ENCODE measurements around the gene DES. TPM values are rescaled to one million over a fixed set of nuclear protein-coding genes. Genes with fewer than 3 reads are reported as not detected.

DES gene
- total and polyA plus RNA-seq, 9 of the 15 experiments (the other 6 are each of a cell fraction or from before 2014, with no cell fraction given), result 2.5 to 58.9 (median 21.9) TPM

- no TSS peak for BruUV-seq (replicated peaks)
- no peak for TF ChIP-seq ATF1 (CRISPR knock-in tag; IDR thresholded peaks at IDR 0.05)
- TF ChIP-seq ATF1 (tag; IDR thresholded peaks at IDR 0.05), result no peak
- no peak for TF ChIP-seq RAD51 (IDR thresholded peaks at IDR 0.05; ENCODE audit: borderline replicate concordance, low read depth)
- no peak for TF ChIP-seq ZKSCAN3 (CRISPR knock-in tag; IDR thresholded peaks at IDR 0.05)
- TF ChIP-seq ZNF431 (CRISPR knock-in tag; IDR thresholded peaks at IDR 0.05), result no peak
- TF ChIP-seq NFXL1 (CRISPR knock-in tag; IDR thresholded peaks at IDR 0.05), result no peak
- TF ChIP-seq TCF3 (CRISPR knock-in tag; IDR thresholded peaks at IDR 0.05), result no peak
- H3K27me3 ChIP-seq (ENCODE audit: control insufficient read depth in 2 of 2, insufficient read depth in 2 of 2, low read length in 2 of 2), result no peaks in the 10 kb centered on the region
- CTCF ChIA-PET (ENCODE audit: low intra/inter-chr PET ratio), result no interaction called here
- no peak overlapping the region for H3K4me3 ChIP-seq
- no peaks in the 10 kb centered on the region for H3K9me3 ChIP-seq (replicated peaks; ENCODE audit: control insufficient read depth, insufficient read depth, low read depth, low read length)
- no peaks in the 10 kb centered on the region for H3K9me1 ChIP-seq (ENCODE audit: control insufficient read depth, insufficient read depth, low read length)
- H3K4me2 ChIP-seq (ENCODE audit: insufficient read depth, low read length), result no peak overlapping the region
- intact Hi-C loops (cut with micrococcal nuclease) (no loop called here), in situ Hi-C loops (cut with MboI) (no loop called here)
- peaks cover 20 to 49% of the 10 kb centered on the region in 2 experiments for H3K4me1 ChIP-seq (replicated peaks in 1 of 2; ENCODE audit: control insufficient read depth in 2 of 2, insufficient read depth in 2 of 2, low read length in 2 of 2)
- no peak overlapping the region for H3K27ac ChIP-seq (ENCODE audit: extremely low read depth, low read depth, low read length)
- DNase-seq (ENCODE audit: extremely low read depth in 1 of 4, low spot score in 3 of 4) (no peak), FAIRE-seq (no peak), ATAC-seq (no peak)
- no peak overlapping the region for H3K9ac ChIP-seq (ENCODE audit: insufficient read depth in 1 of 2, low read depth in 2 of 2, low read length in 2 of 2)
- H3K79me2 ChIP-seq (ENCODE audit: control insufficient read depth, insufficient read depth, low read length), result no peaks in the 10 kb centered on the region
- 68% methylated on average over 5 of the region's 9 CpGs for WGBS (ENCODE audit: insufficient coverage, low coverage, missing lambda C conversion rate)
- POLR2A ChIA-PET, result interaction anchor here (1.0 kb wide), 1 partner anchor 64 kb away, joined by 3 read pairs; no protein-coding TSS in a partner anchor
- H4K20me1 ChIP-seq (replicated peaks; ENCODE audit: control insufficient read depth, insufficient read depth, low read length), result no peaks in the 10 kb centered on the region
- no peaks in the 10 kb centered on the region for H3K36me3 ChIP-seq (ENCODE audit: control insufficient read depth, insufficient read depth, low read length)
- H2AFZ ChIP-seq (ENCODE audit: low read depth, low read length), result no peak overlapping the region
These were observed 44.2 kb downstream of the DES start for GRCh38 chr2:219462349-219462748.

Measured in K562 (cell line).